NK-92 (cell line): Measurements from ENCODE around the gene RARG.
"Not testable (repeated sequence)": the region's sequence is repeated elsewhere in the genome, so short reads cannot be mapped to it uniquely, and the experiment has no call there.

Experiments used
- DNase-seq: peaks from one replicate; lab custom pipeline; 2025; ENCODE audit not compliant: unreplicated experiment; lab: John Stamatoyannopoulos, UW

RARG gene

GRCh38 chr12:53211476-53212381, 20.3 kb downstream of the RARG start:
- DNase-seq, result no peak

GRCh38 chr12:53210843-53211242, 21.2 kb downstream of the RARG start:
- DNase-seq, result no peak

GRCh38 chr12:53208877-53209463, 23.0 kb downstream of the RARG start:
- no peak for DNase-seq

- DNase-seq, result no peak
These were observed 23.6 kb downstream of the RARG start for GRCh38 chr12:53208435-53208834.

GRCh38 chr12:53207042-53207441, 25.0 kb downstream of the RARG start, which contains the start of gene ITGB7:
Gene ITGB7, minus strand, starts transcription at chr12:53207251. Its CDS starts 6,808 bp downstream, at chr12:53200443.
- no peak for DNase-seq

- no peak for DNase-seq
These were observed 26.1 kb downstream of the RARG start for GRCh38 chr12:53205747-53206419.

- no peak for DNase-seq
These were observed 27.7 kb downstream of the RARG start for GRCh38 chr12:53204351-53204750.

DNA sequence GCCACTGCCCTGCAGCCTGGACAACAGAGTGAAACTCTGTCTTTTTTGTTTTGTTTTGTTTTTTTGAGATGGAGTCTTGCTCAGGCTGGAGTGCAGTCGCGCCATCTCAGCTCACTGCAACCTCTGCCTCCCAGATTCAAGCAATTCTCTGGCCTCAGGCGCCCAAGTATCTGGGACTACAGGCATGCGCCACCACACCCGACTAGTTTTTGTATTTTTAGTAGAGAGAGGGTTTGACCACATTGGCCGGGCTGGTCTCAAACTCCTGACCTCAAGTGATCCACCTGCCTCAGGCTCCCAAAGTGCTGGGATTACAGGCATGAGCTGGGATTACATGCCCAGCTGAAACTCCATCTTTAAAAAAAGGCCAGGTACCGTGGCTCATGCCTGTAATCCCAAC, 29.7 kb downstream of the RARG start:
- not testable (repeated sequence) for DNase-seq

- no peak for DNase-seq
These were observed 30.4 kb downstream of the RARG start for GRCh38 chr12:53201639-53202038.

GRCh38 chr12:53201177-53201541, 30.9 kb downstream of the RARG start:
- DNase-seq, result no peak

GRCh38 chr12:53200458-53201176, 31.4 kb downstream of the RARG start:
- DNase-seq, result no peak

DNA sequence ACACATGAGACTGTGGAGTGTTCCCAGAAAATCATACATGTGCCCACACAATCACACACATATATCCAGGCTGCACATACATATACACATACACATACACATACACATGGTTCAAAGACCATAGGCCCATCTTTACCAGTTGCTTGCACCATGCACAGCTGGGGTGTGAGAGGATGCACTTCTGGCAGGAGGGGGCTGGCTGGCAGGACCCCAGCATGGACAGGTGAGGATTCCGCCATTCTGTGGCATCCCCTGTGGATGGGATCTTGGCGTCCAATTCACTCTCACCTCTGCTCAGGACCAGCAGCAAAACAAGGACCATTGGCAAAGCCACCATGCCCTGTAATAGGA, 31.9 kb downstream of the RARG start:
- no peak for DNase-seq

DNA sequence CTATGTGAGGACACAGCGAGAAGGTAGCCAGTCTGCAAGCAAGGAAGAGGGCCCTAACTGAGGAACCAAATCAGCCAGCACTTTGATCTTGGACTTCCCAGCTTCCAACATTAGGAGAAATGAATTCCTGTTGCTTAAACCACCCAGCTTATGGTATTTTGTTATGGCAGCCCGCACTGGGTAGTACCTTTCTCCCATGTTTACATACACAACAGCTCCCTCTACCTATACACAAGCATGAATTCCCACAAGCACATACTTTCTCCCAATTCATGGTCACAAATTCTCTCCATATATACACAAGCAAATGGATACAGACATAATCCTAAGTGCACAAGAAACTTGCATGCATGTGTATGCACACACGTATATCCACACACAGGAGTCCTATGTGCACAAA, 32.3 kb downstream of the RARG start:
- DNase-seq, result no peak

GRCh38 chr12:53198486-53199110, 33.4 kb downstream of the RARG start:
- DNase-seq, result no peak

DNA sequence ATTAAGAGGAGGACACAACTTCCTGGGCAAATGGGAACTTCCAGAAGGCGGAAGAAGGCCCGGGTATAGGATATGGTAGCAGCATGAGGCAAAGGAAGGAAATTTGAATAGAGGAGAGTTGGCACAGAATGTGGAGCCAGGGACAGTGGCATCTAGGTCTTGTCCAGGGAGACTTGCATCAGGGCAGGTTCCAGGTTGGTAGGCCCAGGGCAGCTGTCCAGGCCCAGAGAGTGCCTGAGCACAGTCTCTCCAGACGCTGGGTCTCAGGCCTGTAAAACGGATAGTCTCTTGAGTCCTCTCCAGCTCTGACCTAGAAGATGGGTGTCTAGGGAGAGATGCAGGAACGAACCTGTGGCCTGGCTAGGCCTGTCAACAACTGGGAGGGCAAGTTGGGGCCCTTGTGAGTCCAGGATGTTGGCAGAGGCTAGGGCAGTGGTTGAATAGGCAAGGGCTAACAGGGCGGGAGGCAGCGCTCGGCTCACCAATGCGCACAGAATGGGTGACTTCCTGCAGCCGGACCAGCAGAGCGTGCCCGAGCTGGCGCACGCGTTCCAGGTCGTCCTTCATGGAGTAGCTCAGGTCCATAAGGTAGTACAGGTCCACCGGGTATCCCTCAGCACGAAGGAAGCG, 34.9 kb downstream of the RARG start:
- no peak for DNase-seq

DNA sequence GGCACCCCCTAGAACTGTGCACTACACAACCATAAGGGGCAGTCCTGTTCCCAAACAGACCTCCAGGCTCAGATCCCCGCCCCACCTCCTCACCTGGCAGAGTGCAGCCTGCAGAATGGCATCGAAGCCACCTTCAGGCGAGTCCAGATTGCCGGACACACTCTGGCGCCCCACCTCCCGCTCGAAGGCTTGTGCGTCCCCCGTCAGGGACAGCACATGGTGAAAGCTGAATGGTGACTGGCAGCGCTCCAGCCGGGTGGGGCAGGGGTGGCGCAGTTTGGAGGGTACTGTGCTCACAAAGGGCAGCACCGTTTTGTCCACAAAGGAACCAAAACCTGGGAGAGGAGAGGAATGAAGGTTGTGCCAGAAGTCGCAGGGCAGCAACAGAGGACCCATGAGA, 35.5 kb downstream of the RARG start:
- DNase-seq, result no peak

- no peak for DNase-seq
These were observed 36.2 kb downstream of the RARG start for GRCh38 chr12:53195516-53196420.

DNA sequence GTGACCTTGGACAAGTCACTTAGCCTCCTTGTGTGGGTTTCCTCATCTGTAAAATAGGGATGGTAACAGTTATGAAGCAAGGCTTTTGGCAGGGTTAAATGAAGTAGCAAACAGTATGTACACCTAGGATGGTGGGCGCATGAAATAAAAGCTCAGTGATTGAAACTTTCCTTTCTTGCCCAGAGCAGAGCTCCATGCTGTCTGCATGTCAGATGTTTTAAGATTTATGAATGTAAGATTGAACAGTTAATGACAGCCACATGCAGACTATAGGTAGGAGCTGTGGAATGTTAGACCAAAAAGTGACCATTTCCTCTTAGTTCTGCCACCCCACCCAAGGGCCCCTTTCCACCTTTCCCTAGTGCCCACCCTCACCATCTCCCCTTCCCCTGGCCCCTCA, 37.0 kb downstream of the RARG start:
- DNase-seq, result no peak

GRCh38 chr12:53193985-53194716, 37.9 kb downstream of the RARG start:
- DNase-seq, result no peak
